GM12872 (cell line): Measurements from ENCODE around the gene ZNF407.

Experiments
- CTCF ChIP-seq: IDR thresholded peaks from 3 replicates; pipeline ENCODE4 v1.5.1; 2011; ENCODE audit warnings: low read depth, mild to moderate bottlenecking, low read length, moderate library complexity; ENCODE audit not compliant: insufficient read depth

The ZNF407 gene

DNA sequence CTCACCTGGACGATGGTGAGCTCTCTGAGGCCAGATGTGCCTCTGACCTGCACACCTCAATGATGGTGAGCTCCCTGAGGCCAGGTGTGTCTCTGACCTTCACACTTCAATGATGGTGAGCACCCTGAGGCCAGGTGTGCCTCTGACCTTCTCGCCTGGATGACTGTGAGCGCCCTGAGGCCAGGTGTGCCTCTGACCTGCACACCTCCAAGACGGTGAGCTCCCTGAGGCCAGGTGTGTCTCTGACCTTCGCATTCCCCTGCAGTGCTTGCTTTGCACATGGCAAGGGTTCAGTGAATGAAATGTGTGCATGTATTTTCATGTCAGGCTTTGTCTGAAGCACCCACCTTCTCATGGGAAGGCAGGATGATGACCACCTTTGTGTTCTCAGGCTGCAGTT is 515.8 kb downstream of the ZNF407 start:
- TF ChIP-seq CTCF: no peak

DNA sequence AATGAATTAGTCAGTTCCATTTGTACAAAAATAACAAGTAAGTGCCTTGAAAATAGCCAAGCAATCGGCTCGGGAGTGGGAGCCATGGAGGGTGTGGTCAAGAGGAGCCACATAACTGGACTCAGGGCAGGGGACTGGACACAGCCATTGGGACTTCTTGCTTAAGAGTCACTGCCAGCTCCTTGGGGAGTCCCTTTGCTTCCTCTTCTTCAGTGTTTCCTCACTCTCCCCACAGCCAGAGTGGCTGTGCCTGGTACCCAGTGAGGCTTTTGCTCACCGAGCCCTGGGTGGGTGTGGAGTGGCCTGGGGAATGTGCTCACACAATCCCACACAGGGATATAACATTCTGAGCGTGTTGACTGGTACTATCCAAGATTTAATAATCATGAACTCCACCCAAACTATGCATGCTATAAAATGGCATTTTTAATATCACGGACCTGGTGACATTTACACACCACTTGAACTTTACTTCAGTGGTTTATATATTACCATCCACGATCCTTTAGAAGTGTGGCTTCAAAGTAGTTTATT is 516.6 kb downstream of the ZNF407 start:
- TF ChIP-seq CTCF: no peak
